SK-N-SH (cell line): Measurements from ENCODE around the gene HIF3A.
"Not testable (repeated sequence)": the region's sequence is repeated elsewhere in the genome, so short reads cannot be mapped to it uniquely, and the experiment has no call there.

ENCODE experiments used
- CTCF ChIP-seq: fragments of 200-600 bp; sonication (generic); IDR thresholded peaks from 2 replicates; pipeline ENCODE4 v1.6.1; 2017; ENCODE audit warnings: antibody characterized with exemption, mild to moderate bottlenecking, moderate library complexity
- EP300 ChIP-seq, 2 experiments: IDR thresholded peaks; 2 replicates each; pipeline versions ENCODE4 v1.4.0 to v1.6.1; 2012; ENCODE audit warnings: borderline replicate concordance in 1 of 2, low read depth in 1 of 2, low read length in 1 of 2
- EZH2phosphoT487 ChIP-seq: fragments of 200-600 bp; sonication (generic); IDR thresholded peaks from 2 replicates; pipeline ENCODE4 v1.6.1; 2017; ENCODE audit warnings: low read depth, mixed run types, mild to moderate bottlenecking, antibody characterized with exemption, moderate library complexity, borderline replicate concordance
- GABPA ChIP-seq: IDR thresholded peaks from 2 replicates; pipeline ENCODE4 v1.4.0; 2012; ENCODE audit warnings: low read depth, mild to moderate bottlenecking
- GATA2 ChIP-seq: sonication (generic); formaldehyde crosslinking; IDR thresholded peaks from 2 replicates; pipeline ENCODE4 v1.5.0; 2020; ENCODE audit warnings: mild to moderate bottlenecking, missing genetic modification reagents
- IRF3 ChIP-seq: fragments of 150-350 bp; IDR thresholded peaks from 2 replicates; pipeline ENCODE4 v1.6.1; 2016; ENCODE audit warnings: mild to moderate bottlenecking, low read depth, low read length
- NFIC ChIP-seq: IDR thresholded peaks from 2 replicates; pipeline ENCODE4 v1.4.0; 2012; ENCODE audit warnings: borderline replicate concordance
- POLR2AphosphoS5 ChIP-seq: IDR thresholded peaks from 2 replicates; pipeline ENCODE4 v1.6.1; 2012; ENCODE audit warnings: low read depth, low read length
- RAD21 ChIP-seq: IDR thresholded peaks from 2 replicates; pipeline ENCODE4 v1.6.1; 2012; ENCODE audit warnings: mild to moderate bottlenecking, low read length
- RCOR1 ChIP-seq: fragments of 150-350 bp; IDR thresholded peaks from 2 replicates; pipeline ENCODE4 v1.6.1; 2017; ENCODE audit warnings: antibody characterized with exemption, low read length
- REST ChIP-seq: IDR thresholded peaks from 2 replicates; pipeline ENCODE4 v1.6.1; 2012; ENCODE audit warnings: mild to moderate bottlenecking, low read depth, low read length, moderate library complexity
- RFX5 ChIP-seq: IDR thresholded peaks from 2 replicates; pipeline ENCODE4 v1.6.1; 2012; ENCODE audit warnings: mild to moderate bottlenecking, improper control_type of control experiment, low read length
- USF2 ChIP-seq: fragments of 150-350 bp; IDR thresholded peaks from 2 replicates; pipeline ENCODE4 v1.6.1; 2017; ENCODE audit warnings: antibody characterized with exemption, low read length, low read depth, borderline replicate concordance
- TF ChIP-seq, protein P1 (sequence below): IDR thresholded peaks from 2 replicates; pipeline ENCODE4 v1.4.0; 2012; ENCODE audit warnings: low read depth, borderline replicate concordance

GRCh38 chr19:46262684-46263296, 34.1 kb upstream of the HIF3A start:
- TF ChIP-seq CTCF; RAD21; REST; RFX5; IRF3; EP300 (IDR thresholded peaks at IDR 0.05; ENCODE audit: borderline replicate concordance in 1 of 2, low read depth in 1 of 2, low read length in 1 of 2); GABPA; USF2; EZH2phosphoT487; RCOR1; GATA2 (CRISPR knock-in tag): not testable (repeated sequence)
- TF ChIP-seq NFIC (peak; percentile 24; the same call in 1 of the 2 replicates), POLR2AphosphoS5 (peak; percentile 27; the same call in 1 of the 2 replicates)
- TF ChIP-seq, protein P1, sequence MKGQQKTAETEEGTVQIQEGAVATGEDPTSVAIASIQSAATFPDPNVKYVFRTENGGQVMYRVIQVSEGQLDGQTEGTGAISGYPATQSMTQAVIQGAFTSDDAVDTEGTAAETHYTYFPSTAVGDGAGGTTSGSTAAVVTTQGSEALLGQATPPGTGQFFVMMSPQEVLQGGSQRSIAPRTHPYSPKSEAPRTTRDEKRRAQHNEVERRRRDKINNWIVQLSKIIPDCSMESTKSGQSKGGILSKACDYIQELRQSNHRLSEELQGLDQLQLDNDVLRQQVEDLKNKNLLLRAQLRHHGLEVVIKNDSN: not testable (repeated sequence)
